Stimulated activated memory B cell treated with anti-CD40 and anti-IgM and Interleukin-4, amounts not matched to agents 10 μg/mL and 1 μg/mL and 100 μg/mL, for 72 hours (primary cell): Measurements from ENCODE around the gene SMIM1.

ENCODE experiments used
- ATAC-seq: fragments of 150-1000 bp; cut with Tn5 transposase; 2 replicates; pipeline ENCODE4 v1.10.0; 2021
- H3K27ac Mint-ChIP-seq: one replicate; pipeline ENCODE4 v1.8.0; 2022; ENCODE audit warnings: mild to moderate bottlenecking, mixed read lengths
- H3K27me3 Mint-ChIP-seq: one replicate; pipeline ENCODE4 v1.8.0; 2022; ENCODE audit warnings: mixed read lengths
- H3K36me3 Mint-ChIP-seq: one replicate; pipeline ENCODE4 v1.8.0; 2022; ENCODE audit warnings: mixed read lengths
- H3K4me1 Mint-ChIP-seq: one replicate; pipeline ENCODE4 v1.8.0; 2022; ENCODE audit warnings: mixed read lengths
- H3K4me3 Mint-ChIP-seq: one replicate; pipeline ENCODE4 v1.8.0; 2022; ENCODE audit warnings: mild to moderate bottlenecking, moderate library complexity, mixed read lengths
- H3K9me3 Mint-ChIP-seq: one replicate; pipeline ENCODE4 v1.8.0; 2022; ENCODE audit warnings: mixed read lengths

Gene SMIM1

DNA sequence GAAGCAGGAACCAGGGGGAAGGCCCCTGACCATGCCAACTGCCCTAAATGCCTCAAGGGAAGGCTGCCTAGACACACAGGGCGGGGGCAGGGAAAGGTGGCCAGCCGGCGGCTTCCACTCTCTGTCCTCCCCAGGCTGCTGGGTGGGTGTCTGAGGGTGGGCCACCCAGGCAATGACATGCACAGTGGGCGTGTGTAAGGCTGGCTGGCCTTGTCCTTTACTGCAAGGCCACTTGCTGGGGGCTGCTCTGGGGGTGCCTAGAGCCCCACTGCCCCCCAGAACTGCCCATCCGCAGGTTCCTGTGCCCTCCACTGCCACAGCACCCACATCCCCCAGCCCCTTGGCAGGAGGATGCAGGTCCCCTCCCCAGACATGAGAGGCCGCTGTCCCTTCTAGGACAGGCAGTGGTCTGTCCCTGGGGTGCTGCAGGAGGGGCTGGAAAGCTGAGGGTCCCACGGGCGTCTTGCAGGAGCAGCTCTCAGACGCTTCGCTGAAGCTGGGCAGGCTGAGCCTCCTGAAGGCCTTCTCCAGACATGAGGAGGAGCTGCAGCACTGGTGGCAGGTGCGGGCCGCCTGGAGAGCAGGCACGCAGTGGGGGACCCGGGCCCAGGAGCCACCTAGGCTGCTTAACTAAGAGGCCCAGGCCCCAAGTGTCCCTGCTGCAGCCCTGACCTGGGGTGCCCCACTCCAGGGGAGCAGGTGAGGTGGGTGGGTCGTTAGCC lies 10.2 kb upstream of the SMIM1 start:
- no peaks in the 10 kb centered on the region for H3K4me1 Mint-ChIP-seq
- no peak overlapping the region for H3K4me3 Mint-ChIP-seq
- H3K27ac Mint-ChIP-seq: no peak overlapping the region
- H3K9me3 Mint-ChIP-seq: no peaks in the 10 kb centered on the region
- ATAC-seq: peak; percentile 35
- H3K27me3 Mint-ChIP-seq: peaks cover 65% of the 10 kb centered on the region
- H3K36me3 Mint-ChIP-seq: no peaks in the 10 kb centered on the region

DNA sequence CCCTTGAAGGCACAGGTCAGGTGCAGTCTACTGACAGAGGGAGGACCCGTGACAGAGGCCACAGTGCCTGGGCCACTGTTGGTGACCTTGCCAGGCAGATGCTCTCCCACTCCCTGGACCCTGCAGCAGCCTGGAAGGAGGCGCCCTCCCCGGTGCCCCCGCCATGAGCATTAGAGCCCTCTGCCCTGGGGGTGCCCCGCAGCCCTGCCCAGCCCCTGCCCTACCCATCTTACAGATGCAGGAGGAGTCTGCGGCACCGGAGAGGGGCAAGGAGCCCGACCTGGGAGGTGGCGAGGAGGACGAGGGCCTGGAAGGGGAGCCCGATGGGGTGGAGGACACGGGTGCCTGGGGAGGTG lies 9.7 kb upstream of the SMIM1 start:
- ATAC-seq: peak; percentile 25
- no peaks in the 10 kb centered on the region for H3K4me1 Mint-ChIP-seq
- no peak overlapping the region for H3K27ac Mint-ChIP-seq
- H3K36me3 Mint-ChIP-seq: no peaks in the 10 kb centered on the region
- H3K9me3 Mint-ChIP-seq: no peaks in the 10 kb centered on the region
- peaks cover 71% of the 10 kb centered on the region for H3K27me3 Mint-ChIP-seq
- H3K4me3 Mint-ChIP-seq: no peak overlapping the region

DNA sequence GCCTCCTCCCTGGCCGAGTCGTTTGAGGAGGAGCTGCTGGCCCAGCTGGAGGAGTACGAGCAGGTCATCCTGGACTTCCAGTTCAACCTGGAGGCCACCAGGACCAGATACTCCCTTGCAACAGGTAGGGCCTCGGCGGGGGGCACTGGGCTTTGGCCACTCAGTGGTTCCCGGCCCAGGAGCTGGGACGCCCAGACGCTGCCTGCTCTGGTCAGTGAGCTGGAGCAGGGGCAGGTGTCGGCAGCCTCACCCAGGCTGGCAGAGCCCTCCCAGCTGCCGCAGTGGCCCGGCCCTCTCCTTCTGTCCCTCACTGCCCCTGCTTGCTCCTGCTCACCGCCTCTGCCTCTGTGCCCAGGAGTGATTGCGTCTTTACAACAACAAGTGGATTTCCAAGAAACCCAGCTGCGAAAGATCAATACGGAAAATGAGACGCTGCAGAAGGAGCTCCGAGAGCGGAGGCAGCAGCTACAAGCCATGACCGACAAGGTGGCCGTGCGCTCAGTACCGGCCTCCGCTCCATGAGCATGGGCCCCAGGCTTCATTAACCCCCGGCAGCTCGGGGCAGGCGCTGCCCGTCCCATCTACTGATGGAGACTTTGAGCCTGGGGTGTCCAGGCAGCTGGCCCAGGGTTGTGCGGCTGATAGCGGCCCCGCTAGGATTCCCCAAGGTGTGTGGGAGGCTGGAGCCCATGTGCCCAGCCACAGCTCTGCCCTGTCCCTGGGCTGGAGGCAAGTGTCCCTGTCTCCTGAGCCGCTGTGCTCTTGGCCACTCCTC lies 9.0 kb upstream of the SMIM1 start:
- H3K4me1 Mint-ChIP-seq: no peaks in the 10 kb centered on the region
- no peaks in the 10 kb centered on the region for H3K9me3 Mint-ChIP-seq
- no peak overlapping the region for H3K4me3 Mint-ChIP-seq
- H3K27me3 Mint-ChIP-seq: peaks cover 68% of the 10 kb centered on the region
- ATAC-seq: peak; percentile 13
- no peak overlapping the region for H3K27ac Mint-ChIP-seq
- H3K36me3 Mint-ChIP-seq: no peaks in the 10 kb centered on the region

DNA sequence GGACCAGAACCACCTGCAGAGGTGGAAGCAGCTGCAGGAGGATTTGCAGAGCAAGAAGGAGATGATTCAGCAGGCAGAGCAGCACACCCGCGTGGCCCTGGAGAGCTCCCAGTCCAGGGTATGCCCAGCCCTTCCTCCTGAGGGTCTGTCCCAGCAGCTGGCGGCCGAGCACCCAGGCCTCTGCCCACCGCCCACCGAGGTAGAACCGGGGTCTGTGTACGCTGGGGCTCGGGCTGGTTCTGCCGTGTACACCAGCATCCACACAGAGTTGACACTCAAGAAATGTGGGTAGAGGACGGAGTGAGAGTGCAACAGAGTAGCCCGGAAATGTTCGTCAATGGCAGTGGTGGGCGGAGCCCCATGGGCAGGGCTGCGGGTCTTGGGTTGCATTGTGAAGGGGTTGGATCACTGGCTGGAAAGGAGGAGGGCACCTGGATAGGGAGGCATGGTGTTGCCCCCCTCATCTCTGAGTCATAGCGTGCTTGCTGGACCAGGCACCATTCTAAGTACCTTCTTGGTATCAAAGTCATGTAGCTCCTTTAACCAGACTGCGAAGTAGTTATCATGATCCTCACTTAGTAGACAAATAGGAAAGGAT lies 5.1 kb upstream of the SMIM1 start:
- H3K27ac Mint-ChIP-seq: no peak overlapping the region
- no peak for ATAC-seq
- H3K36me3 Mint-ChIP-seq: no peaks in the 10 kb centered on the region
- peaks cover 33% of the 10 kb centered on the region for H3K27me3 Mint-ChIP-seq
- no peaks in the 10 kb centered on the region for H3K9me3 Mint-ChIP-seq
- no peak overlapping the region for H3K4me3 Mint-ChIP-seq
- H3K4me1 Mint-ChIP-seq: peaks cover 18% of the 10 kb centered on the region

DNA sequence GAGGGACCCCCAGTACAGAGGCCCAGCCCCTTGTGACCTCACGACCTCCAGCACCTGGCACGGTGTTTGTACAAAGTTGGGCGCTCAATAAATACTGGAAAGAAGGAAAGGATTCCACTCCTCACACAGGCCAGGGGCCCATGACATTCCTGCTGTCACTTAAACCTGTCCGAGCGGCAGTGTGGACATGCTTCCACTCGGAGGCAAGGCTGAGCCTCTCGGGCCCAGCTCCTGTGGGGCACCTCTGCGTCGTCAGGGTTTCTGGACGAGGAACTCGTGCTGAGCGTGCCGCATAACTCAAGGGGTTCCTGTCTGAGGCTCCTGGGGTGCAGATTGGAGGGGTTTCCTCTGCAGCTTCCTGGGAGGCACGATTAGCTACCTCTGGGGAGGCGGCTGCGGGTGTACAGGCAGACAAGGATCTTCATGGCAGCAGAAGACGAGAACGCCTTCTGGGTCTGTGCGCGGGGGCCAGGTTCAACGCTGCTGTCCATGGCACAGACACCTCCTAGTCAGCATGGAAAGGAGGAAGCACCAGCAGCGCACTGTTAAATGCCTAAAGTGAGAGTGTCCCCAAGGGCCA lies 3.6 kb upstream of the SMIM1 start:
- Mint-ChIP-seq H3K4me1 (peaks cover 24% of the 10 kb centered on the region), H3K4me3 (no peak overlapping the region), H3K27ac (no peak overlapping the region), H3K9me3 (no peaks in the 10 kb centered on the region), H3K27me3 (peaks cover 21% of the 10 kb centered on the region), H3K36me3 (no peaks in the 10 kb centered on the region)
- no peak for ATAC-seq

DNA sequence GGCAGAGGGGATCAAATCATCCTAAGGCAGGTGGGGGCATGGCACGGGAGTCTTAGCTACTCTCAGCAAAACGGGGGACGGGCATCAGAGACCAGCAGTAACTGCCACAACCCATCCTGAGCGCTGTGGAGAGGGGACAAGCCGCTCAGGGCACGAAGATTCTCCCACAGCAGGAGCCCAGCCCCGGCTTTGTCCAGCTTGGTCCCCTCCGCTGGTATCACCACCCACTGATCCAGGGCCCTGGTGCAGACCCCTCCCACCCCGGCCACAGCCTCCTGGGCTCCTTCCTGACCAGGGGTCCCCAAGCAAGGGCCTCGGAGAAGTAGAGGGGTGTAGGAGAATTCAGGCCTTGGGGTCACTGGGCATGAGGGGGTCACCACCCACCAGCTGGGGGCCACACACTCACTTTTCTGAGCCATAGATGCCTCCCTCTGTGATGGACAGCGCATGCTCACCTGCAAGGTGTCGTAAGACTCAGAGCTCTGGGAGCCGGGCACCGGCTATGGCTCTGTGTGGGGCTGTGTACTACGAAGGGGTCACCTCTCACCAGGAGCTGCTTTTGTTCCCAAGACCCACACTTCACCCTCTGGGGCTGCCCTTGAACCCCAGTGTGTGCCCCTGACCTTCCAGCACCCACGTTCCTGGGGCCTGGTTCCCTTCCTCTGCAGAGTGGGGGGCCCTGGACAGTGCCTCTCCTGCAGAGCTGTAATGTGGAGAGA lies 2.3 kb upstream of the SMIM1 start:
- H3K27me3 Mint-ChIP-seq: peaks cover 12% of the 10 kb centered on the region
- H3K4me3 Mint-ChIP-seq: no peak overlapping the region
- peaks cover 28% of the 10 kb centered on the region for H3K4me1 Mint-ChIP-seq
- ATAC-seq: no peak
- no peak overlapping the region for H3K27ac Mint-ChIP-seq
- no peaks in the 10 kb centered on the region for H3K9me3 Mint-ChIP-seq
- H3K36me3 Mint-ChIP-seq: no peaks in the 10 kb centered on the region

DNA sequence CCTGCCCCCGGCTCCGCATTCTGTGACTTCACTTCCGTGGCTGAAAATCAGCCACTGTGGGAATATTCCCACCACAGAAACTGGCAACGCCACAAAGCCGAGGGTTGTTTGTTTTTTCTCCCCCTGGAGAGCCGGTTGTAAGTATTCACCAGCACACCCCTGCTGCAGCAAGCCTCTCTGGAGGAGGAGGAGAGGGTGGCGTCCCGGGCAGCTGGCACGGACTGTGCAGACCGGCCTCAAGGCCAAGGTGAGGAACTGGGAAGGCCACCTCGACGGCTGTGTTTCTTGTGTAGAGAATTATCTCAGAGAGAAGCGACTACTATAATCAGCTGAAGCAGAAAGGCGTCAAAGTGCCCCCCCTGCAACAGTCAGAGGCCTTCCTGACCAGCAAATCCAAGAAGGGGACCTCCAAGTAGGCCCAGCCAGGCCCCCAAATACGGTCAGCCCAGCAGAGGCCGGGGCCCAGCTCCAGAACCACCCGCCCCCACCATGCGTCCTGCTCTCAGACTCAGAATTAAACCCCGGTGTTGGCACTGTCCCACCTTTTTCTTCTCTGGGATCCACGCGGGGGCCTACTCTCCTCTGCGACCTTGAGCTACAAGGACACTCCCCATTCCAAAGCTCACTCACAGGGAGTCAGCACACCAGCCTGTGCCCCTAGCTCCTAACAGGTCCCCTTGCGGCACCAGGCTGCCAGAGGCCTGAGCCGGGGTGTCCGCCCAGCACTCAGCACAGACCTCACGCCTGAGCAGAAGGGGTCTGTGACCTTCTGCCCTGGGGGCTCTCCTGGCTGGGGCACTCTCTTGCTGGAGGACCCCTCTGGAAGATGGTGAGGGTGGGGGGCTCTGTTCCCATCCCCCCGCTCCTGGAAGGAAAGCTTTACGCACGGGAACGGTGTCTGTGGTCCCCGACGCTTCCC lies 1.2 kb upstream of the SMIM1 start:
- Mint-ChIP-seq H3K4me1 (peaks cover 40% of the 10 kb centered on the region), H3K9me3 (no peaks in the 10 kb centered on the region), H3K27ac (peak overlapping the region; percentile 69), H3K4me3 (peak overlapping the region; percentile 80), H3K36me3 (no peaks in the 10 kb centered on the region), H3K27me3 (peaks cover 12% of the 10 kb centered on the region)
- no peak for ATAC-seq

GRCh38 chr1:3772027-3772714 lies 378 bp upstream of the SMIM1 start:
- peaks cover 42% of the 10 kb centered on the region for H3K4me1 Mint-ChIP-seq
- H3K27me3 Mint-ChIP-seq: peaks cover 9% of the 10 kb centered on the region
- no peaks in the 10 kb centered on the region for H3K9me3 Mint-ChIP-seq
- no peaks in the 10 kb centered on the region for H3K36me3 Mint-ChIP-seq
- ATAC-seq: peak; percentile 90
- H3K27ac Mint-ChIP-seq: peak overlapping the region; percentile 69
- H3K4me3 Mint-ChIP-seq: peak overlapping the region; percentile 80

DNA sequence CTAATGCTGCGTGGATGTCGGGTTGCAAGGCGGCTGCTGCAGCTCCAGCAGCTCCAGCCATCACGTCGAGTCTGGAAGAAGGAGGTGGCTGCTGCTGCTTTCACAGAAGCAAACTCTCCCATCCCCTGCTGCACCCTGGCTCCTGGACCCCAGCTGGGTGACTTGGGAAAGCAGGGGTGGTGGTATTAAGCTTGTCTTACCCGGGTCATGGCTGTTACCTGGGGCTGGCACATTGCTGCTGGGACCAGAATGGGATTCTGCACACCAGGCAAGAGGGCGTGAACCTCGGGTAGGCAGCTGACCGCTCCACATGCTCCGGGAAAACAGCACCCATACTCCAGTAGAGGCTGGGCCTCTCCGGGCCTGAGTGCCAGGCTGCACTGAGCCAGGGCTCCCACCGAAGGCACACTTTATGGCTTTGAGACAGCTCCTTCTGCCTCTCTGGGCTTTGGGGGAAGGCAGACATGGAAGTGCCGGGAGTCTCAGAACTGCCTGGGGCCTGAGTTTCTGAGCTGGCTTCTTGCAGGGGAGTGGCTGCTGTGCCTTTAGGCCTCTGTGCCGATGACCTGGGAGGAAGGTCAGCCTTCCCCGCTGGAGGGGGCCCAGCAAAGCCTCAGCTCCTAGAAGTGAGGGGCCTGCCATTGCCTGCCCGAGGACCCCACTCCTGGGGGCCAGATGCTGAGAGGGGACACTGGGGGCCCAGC lies 1.2 kb downstream of the SMIM1 start:
- ATAC-seq: no peak
- no peak overlapping the region for H3K4me3 Mint-ChIP-seq
- peak overlapping the region; percentile 49 for H3K27ac Mint-ChIP-seq
- H3K9me3 Mint-ChIP-seq: no peaks in the 10 kb centered on the region
- no peaks in the 10 kb centered on the region for H3K36me3 Mint-ChIP-seq
- H3K27me3 Mint-ChIP-seq: no peaks in the 10 kb centered on the region
- peaks cover 42% of the 10 kb centered on the region for H3K4me1 Mint-ChIP-seq

DNA sequence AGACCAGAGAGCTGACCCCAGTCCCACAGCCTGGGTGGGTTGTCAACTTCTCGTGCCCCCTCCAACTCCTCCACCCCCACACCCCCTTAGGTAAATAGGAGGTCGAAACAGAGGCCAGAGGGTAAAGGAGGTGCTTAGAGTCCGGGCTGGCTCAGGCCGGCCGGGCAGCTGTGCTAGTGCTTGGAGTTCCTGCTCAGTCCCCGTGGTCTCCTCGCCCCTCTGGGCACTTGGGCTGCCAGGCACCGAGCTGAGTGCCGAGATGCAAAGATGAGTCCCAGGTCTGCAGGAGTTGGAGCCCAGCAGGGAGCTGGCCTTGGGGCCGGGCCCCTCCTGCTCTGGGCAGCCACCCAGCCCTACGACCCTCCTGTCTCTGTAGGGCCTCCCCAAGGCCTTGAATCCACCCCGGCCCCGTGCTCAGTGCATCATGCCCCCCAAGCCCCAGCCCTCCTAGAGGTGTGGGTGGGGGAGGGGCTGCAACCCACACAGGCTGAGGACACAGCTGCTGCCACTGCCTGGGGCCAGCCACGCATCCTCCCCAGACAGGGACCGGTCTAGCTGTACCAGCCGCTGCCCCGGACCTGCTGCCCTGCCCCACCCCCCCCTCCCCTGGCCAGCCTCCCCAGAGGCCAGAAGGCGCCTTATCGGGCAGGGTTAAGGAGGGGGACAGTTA lies 1.9 kb downstream of the SMIM1 start:
- no peak overlapping the region for H3K27ac Mint-ChIP-seq
- no peaks in the 10 kb centered on the region for H3K27me3 Mint-ChIP-seq
- no peak for ATAC-seq
- peaks cover 42% of the 10 kb centered on the region for H3K4me1 Mint-ChIP-seq
- no peaks in the 10 kb centered on the region for H3K9me3 Mint-ChIP-seq
- H3K4me3 Mint-ChIP-seq: no peak overlapping the region
- H3K36me3 Mint-ChIP-seq: peaks cover 4% of the 10 kb centered on the region

DNA sequence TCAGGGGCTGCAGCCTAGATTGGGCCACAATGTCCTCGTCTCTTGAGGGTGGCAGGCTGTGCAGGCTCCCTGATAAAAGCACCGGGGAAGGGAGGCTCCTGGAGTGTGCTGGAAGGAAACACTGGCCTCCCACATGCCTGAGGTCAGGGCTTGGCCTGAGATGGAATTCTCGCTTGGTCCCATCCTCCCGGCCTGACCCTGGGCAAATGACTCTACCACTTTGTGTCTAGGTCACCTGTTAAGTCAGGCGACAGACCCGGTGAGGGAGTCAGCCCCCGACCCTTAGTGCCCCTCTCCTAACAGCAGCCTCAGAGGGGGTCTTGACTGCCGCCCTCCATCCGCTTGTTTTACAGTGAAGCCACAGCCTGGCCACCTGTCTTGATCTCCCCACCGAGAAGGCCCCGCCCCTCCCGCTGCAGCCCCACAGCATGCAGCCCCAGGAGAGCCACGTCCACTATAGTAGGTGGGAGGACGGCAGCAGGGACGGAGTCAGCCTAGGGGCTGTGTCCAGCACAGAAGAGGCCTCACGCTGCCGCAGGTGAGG lies 2.5 kb downstream of the SMIM1 start:
- H3K4me1 Mint-ChIP-seq: peaks cover 42% of the 10 kb centered on the region
- no peak overlapping the region for H3K27ac Mint-ChIP-seq
- H3K27me3 Mint-ChIP-seq: no peaks in the 10 kb centered on the region
- H3K9me3 Mint-ChIP-seq: no peaks in the 10 kb centered on the region
- no peak for ATAC-seq
- H3K4me3 Mint-ChIP-seq: peak overlapping the region; percentile 5
- H3K36me3 Mint-ChIP-seq: peaks cover 10% of the 10 kb centered on the region

- Mint-ChIP-seq H3K36me3 (peaks cover 16% of the 10 kb centered on the region), H3K4me3 (peak overlapping the region; percentile 41), H3K4me1 (peaks cover 38% of the 10 kb centered on the region), H3K9me3 (no peaks in the 10 kb centered on the region), H3K27ac (peak overlapping the region; percentile 17), H3K27me3 (no peaks in the 10 kb centered on the region)
- ATAC-seq: peak; percentile 55
These were observed 3.1 kb downstream of the SMIM1 start for GRCh38 chr1:3775490-3776230.
